ENCODE data around the gene ATP6AP1. TPM values are rescaled to one million over a fixed set of nuclear protein-coding genes. Genes with fewer than 3 reads are reported as not detected.

ATP6AP1 gene
- total RNA-seq, 1 donor from 2014 or later = 38.8 TPM

GRCh38 chrX:154440623-154441357, 12.3 kb downstream of the ATP6AP1 start:
- Mint-ChIP-seq H3K27ac (no peak overlapping the region), H3K36me3 (ENCODE audit: low read depth) (peaks cover 25% of the 10 kb centered on the region), H3K27me3 (no peaks in the 10 kb centered on the region), H3K4me3 (no peak overlapping the region), H3K4me1 (peaks cover 25% of the 10 kb centered on the region), H3K9me3 (no peaks in the 10 kb centered on the region)
- DNase-seq (no peak), ATAC-seq (ENCODE audit: low read depth) (no peak)
- TF ChIP-seq CTCF (IDR thresholded peaks at IDR 0.05) = no peak
- ChIA-PET CTCF (no interaction called here), POLR2A (interaction anchor here (0.6 to 1.0 kb wide), 2 partner anchors 17 to 61 kb away, joined by 3 to 4 read pairs; partner anchors contain the start of gene EMD)
- intact Hi-C loops (cut with micrococcal nuclease) = no loop called here

GRCh38 chrX:154441564-154441963, 13.1 kb downstream of the ATP6AP1 start:
- TF ChIP-seq CTCF (IDR thresholded peaks at IDR 0.05) = no peak
- intact Hi-C loops (cut with micrococcal nuclease) = no loop called here
- Mint-ChIP-seq H3K27me3 (no peaks in the 10 kb centered on the region), H3K4me3 (no peak overlapping the region), H3K4me1 (peaks cover 18% of the 10 kb centered on the region), H3K27ac (no peak overlapping the region), H3K9me3 (no peaks in the 10 kb centered on the region), H3K36me3 (ENCODE audit: low read depth) (peaks cover 25% of the 10 kb centered on the region)
- DNase-seq (no peak), ATAC-seq (ENCODE audit: low read depth) (no peak)
- ChIA-PET POLR2A (interaction anchor here (0.6 to 1.0 kb wide), 2 partner anchors 16 to 62 kb away, joined by 3 to 4 read pairs; partner anchors contain the start of gene EMD), CTCF (no interaction called here)

GRCh38 chrX:154441984-154442707, 13.7 kb downstream of the ATP6AP1 start:
- Mint-ChIP-seq H3K4me3 (no peak overlapping the region), H3K27ac (no peak overlapping the region), H3K36me3 (ENCODE audit: low read depth) (peaks cover 29% of the 10 kb centered on the region), H3K9me3 (no peaks in the 10 kb centered on the region), H3K4me1 (peaks cover 18% of the 10 kb centered on the region), H3K27me3 (no peaks in the 10 kb centered on the region)
- intact Hi-C loops (cut with micrococcal nuclease) = no loop called here
- ChIA-PET POLR2A (interaction anchor here (0.6 to 1.0 kb wide), 3 partner anchors 15 to 82 kb away, joined by 3 read pairs; no protein-coding TSS in a partner anchor), CTCF (no interaction called here)
- DNase-seq (no peak), ATAC-seq (ENCODE audit: low read depth) (no peak)
- no peak for TF ChIP-seq CTCF (IDR thresholded peaks at IDR 0.05)

- Mint-ChIP-seq H3K9me3 (no peaks in the 10 kb centered on the region), H3K27me3 (no peaks in the 10 kb centered on the region), H3K36me3 (ENCODE audit: low read depth) (peaks cover 36% of the 10 kb centered on the region), H3K4me1 (peaks cover 8% of the 10 kb centered on the region), H3K4me3 (peak overlapping the region; percentile 74), H3K27ac (peak overlapping the region; percentile 66)
- TF ChIP-seq CTCF (IDR thresholded peaks at IDR 0.05) = no peak
- intact Hi-C loops (cut with micrococcal nuclease) = no loop called here
- DNase-seq (no peak), ATAC-seq (ENCODE audit: low read depth) (peak; percentile 32)
- ChIA-PET CTCF (no interaction called here), POLR2A (interaction anchor here (1.0 kb wide), 1 partner anchor 104 kb away, joined by 3 read pairs; the partner anchor contains the start of gene IKBKG)
Observed at GRCh38 chrX:154443479-154443910, 15.0 kb downstream of the ATP6AP1 start.
